Lower leg skin (tissue), 3 donors: Measurements from ENCODE around the gene LRBA.

Source experiments
- CTCF ChIP-seq, 3 donors: fragments of 450-650 bp; IDR thresholded peaks; one replicate each; pipeline ENCODE4 v1.5.1; 2016; ENCODE audit warnings: antibody characterized with exemption in 3 of 3, mild to moderate bottlenecking in 3 of 3, moderate library complexity in 2 of 3
- POLR2A ChIP-seq, 2 donors: fragments of 450-650 bp; IDR thresholded peaks; one replicate each; pipeline ENCODE4 v1.6.1; 2016 to 2017; ENCODE audit warnings: antibody characterized with exemption in 2 of 2, mild to moderate bottlenecking in 1 of 2, moderate library complexity in 1 of 2

GRCh38 chr4:150801833-150802232 is 213.3 kb downstream of the LRBA start:
- TF ChIP-seq CTCF (IDR thresholded peaks at IDR 0.05) (no peak), POLR2A (IDR thresholded peaks at IDR 0.05) (no peak)
